HepG2 (cell line): Measurements from ENCODE around the gene KIAA2012. TPM values are rescaled to one million over a fixed set of nuclear protein-coding genes. Genes with fewer than 3 reads are reported as not detected.

Source experiments
- ATAC-seq: fragments of 200-7000 bp; cut with Tn5 transposase; 3 replicates; pipeline ENCODE4 v1.9.1; 2020; ENCODE audit warnings: mild to moderate bottlenecking, moderate library complexity
- BruUV-seq: library from RNA; stranded (reverse); fragments of 400-500 nt; replicated peaks from 2 replicates; lab custom pipeline; 2021; lab: Mats Ljungman, UMichigan
- CTCF ChIA-PET: fragments of 300-600 bp; formaldehyde crosslinking; extraction: SDS; loops from one replicate; lab custom pipeline; 2021; ENCODE audit warnings: low total read pairs, inconsistent platforms, low intra/inter-chr PET ratio; lab: Yijun Ruan, JAX
- POLR2A ChIA-PET: fragments of 350-600 bp; sonication (Branson Sonifier 250); formaldehyde crosslinking; loops from one replicate; lab custom pipeline; 2020; ENCODE audit warnings: antibody characterized with exemption, inconsistent platforms; lab: Yijun Ruan, JAX
- DNase-seq: peaks from one replicate; pipeline ENCODE4 v3.0.0-alpha.2; 2015; ENCODE audit warnings: low spot score
- FAIRE-seq: peaks from 3 replicates; lab custom pipeline; 2011; peaks lifted over from hg19 to GRCh38; lab: Jason Lieb, UNC
- H2AFZ ChIP-seq: one replicate; pipeline ENCODE4 v1.6.1; 2011; ENCODE audit warnings: low read length, inconsistent platforms
- H3K27ac ChIP-seq: fragments of 300-600 bp; 3 replicates; pipeline ENCODE4 v1.8.0; 2011; ENCODE audit warnings: mixed run types, mild to moderate bottlenecking, mixed read lengths, low read length, inconsistent platforms; ENCODE audit not compliant: insufficient read depth; ENCODE audit errors: extremely low read length
- H3K27me3 ChIP-seq, 2 experiments: fragments of 200-600 bp in 1 of 2; 2 replicates in 1 of 2; 3 replicates in 1 of 2; pipeline versions ENCODE4 v1.6.0 to v1.8.0; 2011; ENCODE audit warnings: low read length in 2 of 2, mild to moderate bottlenecking in 2 of 2, moderate library complexity in 2 of 2, inconsistent platforms in 1 of 2; ENCODE audit not compliant: insufficient read depth in 2 of 2, control insufficient read depth in 1 of 2
- H3K36me3 ChIP-seq, 2 experiments: fragments of 200-600 bp in 1 of 2; replicated peaks in 1 of 2; 2 replicates in 1 of 2; 3 replicates in 1 of 2; pipeline versions ENCODE4 v1.5.1 to v1.8.0; 2011; ENCODE audit warnings: low read length in 2 of 2, inconsistent platforms in 1 of 2; ENCODE audit not compliant: insufficient read depth in 2 of 2, control insufficient read depth in 1 of 2
- H3K4me1 ChIP-seq: 2 replicates; pipeline ENCODE4 v1.5.1; 2012; ENCODE audit warnings: low read length, inconsistent platforms; ENCODE audit not compliant: insufficient read depth
- H3K4me2 ChIP-seq: 2 replicates; pipeline ENCODE4 v1.6.0; 2011; ENCODE audit warnings: low read depth, low read length, inconsistent platforms
- H3K4me3 ChIP-seq, 3 experiments: fragments of 200-600 bp in 1 of 3; sonication (generic), shearing (Covaris generic) in 1 of 3; replicated peaks in 1 of 3; 2 replicates each; pipeline ENCODE4 v1.5.1; 2011 to 2016; ENCODE audit warnings: low read length in 3 of 3, inconsistent platforms in 2 of 3, low read depth in 2 of 3, mild to moderate bottlenecking in 2 of 3, control low read depth in 1 of 3, mixed read lengths in 1 of 3; ENCODE audit not compliant: insufficient read depth in 1 of 3
- H3K79me2 ChIP-seq: one replicate; pipeline ENCODE4 v1.6.1; 2011; ENCODE audit warnings: low read length, inconsistent platforms; ENCODE audit not compliant: insufficient read depth
- H3K9ac ChIP-seq: 2 replicates; pipeline ENCODE4 v1.6.0; 2011; ENCODE audit warnings: mild to moderate bottlenecking, low read depth, low read length, inconsistent platforms; ENCODE audit not compliant: insufficient read depth
- H3K9me3 ChIP-seq: 2 replicates; pipeline ENCODE4 v1.5.1; 2012; ENCODE audit warnings: mild to moderate bottlenecking, low read length
- H4K20me1 ChIP-seq: 2 replicates; pipeline ENCODE4 v1.6.0; 2011; ENCODE audit warnings: inconsistent platforms, mild to moderate bottlenecking, low read length, moderate library complexity; ENCODE audit not compliant: insufficient read depth
- AGO2 ChIP-seq: fragments of 200-400 bp; formaldehyde crosslinking; optimal IDR thresholded peaks from 2 replicates; pipeline ENCODE3; 2017; ENCODE audit warnings: mild to moderate bottlenecking, low read depth, low read length, moderate library complexity
- DMTF1 ChIP-seq: sonication (generic); formaldehyde crosslinking; IDR thresholded peaks from 2 replicates; pipeline ENCODE4 v1.4.0; 2020; ENCODE audit warnings: mild to moderate bottlenecking, missing genetic modification reagents
- HIC2 ChIP-seq: sonication (generic); formaldehyde crosslinking; IDR thresholded peaks from 2 replicates; pipeline ENCODE4 v1.9.0; 2022; ENCODE audit warnings: low read depth, missing genetic modification reagents
- HMG20B ChIP-seq: conservative IDR thresholded peaks from 2 replicates; pipeline ENCODE4 v1.6.1; 2016; ENCODE audit warnings: missing genetic modification reagents, missing compliant biosample characterization
- HNF1B ChIP-seq: sonication (generic); formaldehyde crosslinking; IDR thresholded peaks from 2 replicates; pipeline ENCODE4 v1.5.1; 2020; ENCODE audit warnings: mild to moderate bottlenecking, moderate library complexity, missing genetic modification reagents
- JARID2 ChIP-seq: sonication (generic); formaldehyde crosslinking; IDR thresholded peaks from 2 replicates; pipeline ENCODE4 v1.8.1; 2023; ENCODE audit warnings: missing genetic modification reagents, inconsistent platforms; ENCODE audit not compliant: insufficient replicate concordance
- KMT2A ChIP-seq: sonication (generic); formaldehyde crosslinking; IDR thresholded peaks from 2 replicates; pipeline ENCODE4 v1.4.0; 2020; ENCODE audit warnings: missing genetic modification reagents
- NFATC3 ChIP-seq: sonication (generic); formaldehyde crosslinking; IDR thresholded peaks from 2 replicates; pipeline ENCODE4 v1.5.1; 2020; ENCODE audit warnings: mild to moderate bottlenecking, missing genetic modification reagents
- NFE2 ChIP-seq: sonication (generic); formaldehyde crosslinking; IDR thresholded peaks from 2 replicates; pipeline ENCODE4 v1.4.0; 2020; ENCODE audit warnings: missing genetic modification reagents
- NFE2L2 ChIP-seq: fragments of 150-350 bp; IDR thresholded peaks from 2 replicates; pipeline ENCODE4 v1.6.1; 2014; ENCODE audit warnings: low read length
- ZFP90 ChIP-seq: sonication (generic); formaldehyde crosslinking; IDR thresholded peaks from 2 replicates; pipeline ENCODE4 v1.8.0; 2022; ENCODE audit warnings: missing genetic modification reagents, mild to moderate bottlenecking, inconsistent platforms, borderline replicate concordance
- ZNF230 ChIP-seq: sonication (generic); formaldehyde crosslinking; IDR thresholded peaks from 2 replicates; pipeline ENCODE4 v1.4.0; 2020; ENCODE audit warnings: mild to moderate bottlenecking, missing genetic modification reagents
- ZNF24 ChIP-seq: fragments of 450-650 bp; IDR thresholded peaks from 2 replicates; pipeline ENCODE4 v1.6.1; 2017; ENCODE audit warnings: antibody characterized with exemption, mild to moderate bottlenecking
- ZSCAN20 ChIP-seq: sonication (generic); formaldehyde crosslinking; IDR thresholded peaks from 2 replicates; pipeline ENCODE4 v1.4.0; 2020; ENCODE audit warnings: missing genetic modification reagents, mild to moderate bottlenecking, borderline replicate concordance
- WGBS: methylation state at CpG from one replicate; pipeline ENCODE4 v1.1.6; 2017; ENCODE audit warnings: low lambda C conversion rate; 5-methylcytosine and 5-hydroxymethylcytosine counted together
- in situ Hi-C: cut with HindIII; loops from 2 replicates; pipeline ENCODE4 v1.10.0; 2017; ENCODE audit warnings: low pct_unique_long_range_greater_than_20kb; ENCODE audit not compliant: extremely low pct_ligation_motif_present
- intact Hi-C: fragments of 100-400 bp; cut with micrococcal nuclease; formaldehyde crosslinking; loops from one replicate; pipeline ENCODE4 v1.10.0; 2022; ENCODE audit not compliant: unreplicated experiment
- polyA plus RNA-seq, 8 experiments: library from polyadenylated mRNA; depleted of rRNA in 3 of 8; stranded (reverse) in 7 of 8; unstranded in 1 of 8; fragments of >200 nt; fragmentation: Illumina TruSeq in 4 of 8; extraction: Trizol in 4 of 8; gene quantifications; 2 replicates each; pipeline versions ENCODE4 v1.2.1 to v1.2.3, GENCODE V29; 2011 to 2016; ENCODE audit warnings: low read depth in 4 of 8, missing spikeins in 1 of 8, mixed read lengths in 1 of 8; ENCODE audit not compliant: insufficient read depth in 1 of 8
- total RNA-seq, 5 experiments: library from RNA; depleted of rRNA; stranded (reverse); fragments of >200 nt; fragmentation: Illumina TruSeq; extraction: Trizol; gene quantifications; 2 replicates each; pipeline ENCODE4 v1.2.3, GENCODE V29; 2016; ENCODE audit warnings: low read depth in 1 of 5
- TF ChIP-seq, protein P1 (sequence below): IDR thresholded peaks from 2 replicates; pipeline ENCODE4 v1.6.1; 2016; ENCODE audit warnings: missing genetic modification reagents, missing compliant biosample characterization

Gene KIAA2012
- total and polyA plus RNA-seq, 2 of the 13 experiments (the other 11 are each of a cell fraction or from before 2014, with no cell fraction given): not detected

DNA sequence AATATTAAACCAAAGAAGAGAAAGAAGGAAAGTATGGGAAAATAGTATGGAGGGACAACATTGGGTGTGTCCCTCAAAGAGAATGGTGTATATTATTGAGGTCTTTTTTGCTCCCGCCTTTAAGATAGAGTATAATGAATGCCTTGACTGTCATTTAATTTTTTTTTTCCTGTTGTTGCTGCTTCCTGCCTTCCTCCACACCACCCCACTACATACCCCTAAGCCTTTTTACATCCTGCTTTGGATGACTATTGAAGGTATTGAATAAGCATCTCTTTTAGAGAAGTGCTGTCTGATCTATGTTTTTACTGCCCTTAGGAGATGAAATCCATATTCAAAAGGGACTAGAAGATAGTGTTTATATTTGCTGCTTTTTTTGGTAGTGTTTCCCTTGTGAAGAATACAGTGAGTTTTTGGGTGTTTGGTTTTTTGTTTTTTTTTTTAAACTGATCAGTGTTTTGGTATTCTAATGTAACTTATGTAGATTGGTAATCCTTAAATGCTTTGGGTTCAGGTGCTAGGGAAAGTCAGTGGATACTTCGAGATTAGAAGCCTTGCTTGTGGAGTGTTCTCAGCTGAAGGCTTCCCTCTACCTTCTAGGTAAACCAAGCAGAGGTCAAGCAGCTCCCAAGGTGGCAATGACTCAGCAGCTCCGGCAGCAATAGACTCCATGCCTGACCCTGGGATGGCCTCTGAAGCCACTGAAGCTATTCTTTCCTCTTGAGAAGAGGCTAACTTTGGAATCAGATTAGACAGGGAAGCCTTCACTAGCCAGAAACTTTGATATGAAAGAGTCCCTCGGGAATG, 34.4 kb upstream of the KIAA2012 start (continued):
- TF ChIP-seq ZFP90 (CRISPR knock-in tag) (no peak), HIC2 (CRISPR knock-in tag) (no peak), NFE2L2 (peak; percentile 48; the same call in 1 of the 2 replicates), NFE2 (CRISPR knock-in tag) (peak; percentile 81)

DNA sequence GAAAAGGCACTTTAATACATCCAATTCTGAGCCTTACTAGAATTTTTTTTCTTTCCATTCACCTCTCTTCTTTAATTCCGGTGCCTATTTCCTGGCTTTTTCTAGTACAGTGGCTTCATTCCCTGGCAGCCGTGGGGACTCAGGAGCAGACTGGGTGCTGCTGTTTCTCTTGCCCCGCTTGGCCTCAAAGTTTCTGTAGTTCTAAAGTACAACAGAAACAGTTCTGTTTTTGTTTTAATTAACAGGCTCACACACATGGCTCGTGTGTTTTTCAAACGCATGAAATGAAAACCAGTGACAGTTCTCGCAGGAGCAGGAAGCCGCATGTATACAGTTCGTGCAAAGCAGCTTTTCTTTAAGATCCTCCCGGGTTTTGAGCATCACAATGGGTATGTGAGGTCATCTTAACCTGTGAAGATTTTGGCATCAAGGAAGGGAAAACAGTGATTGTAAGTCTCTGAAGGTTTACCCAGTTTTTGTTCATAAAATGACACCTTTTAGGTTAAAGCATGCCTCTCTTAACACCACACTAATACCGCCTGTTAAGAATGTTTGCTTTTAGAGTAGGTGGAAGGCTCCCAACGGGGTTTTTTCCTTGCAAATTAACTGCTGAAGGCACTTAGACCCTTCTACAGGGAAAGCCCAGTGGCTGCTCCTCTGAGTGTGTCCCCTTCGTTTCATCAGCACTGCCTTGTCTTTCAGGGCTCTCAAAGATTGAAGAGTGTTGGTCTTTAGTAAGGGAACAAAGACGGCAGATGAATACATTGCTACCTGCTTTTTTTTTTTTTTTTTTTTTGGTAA, 33.6 kb upstream of the KIAA2012 start:
- ATAC-seq: peak; percentile 29; the same call in 1 of the 3 replicates
- TF ChIP-seq ZNF24: no peak
- no peak for TF ChIP-seq ZSCAN20 (CRISPR knock-in tag)
- no peak for TF ChIP-seq DMTF1 (CRISPR knock-in tag)
- no peak for TF ChIP-seq HNF1B (CRISPR knock-in tag)
- TF ChIP-seq NFATC3 (CRISPR knock-in tag): no peak
- TF ChIP-seq JARID2 (CRISPR knock-in tag): no peak
- TF ChIP-seq KMT2A (CRISPR knock-in tag): no peak
- TF ChIP-seq, protein P1, sequence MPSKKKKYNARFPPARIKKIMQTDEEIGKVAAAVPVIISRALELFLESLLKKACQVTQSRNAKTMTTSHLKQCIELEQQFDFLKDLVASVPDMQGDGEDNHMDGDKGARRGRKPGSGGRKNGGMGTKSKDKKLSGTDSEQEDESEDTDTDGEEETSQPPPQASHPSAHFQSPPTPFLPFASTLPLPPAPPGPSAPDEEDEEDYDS (CRISPR knock-in tag): no peak
- no peak for TF ChIP-seq ZNF230 (CRISPR knock-in tag)
- TF ChIP-seq HMG20B (CRISPR knock-in tag): no peak
- TF ChIP-seq AGO2: no peak

More for the DNA sequence above, 33.6 kb upstream of the KIAA2012 start:
- peak overlapping the region; percentile 26 for H3K4me2 ChIP-seq
- no peak for DNase-seq
- CTCF ChIA-PET: no interaction called here
- POLR2A ChIA-PET: no interaction called here
- no peaks in the 10 kb centered on the region for H4K20me1 ChIP-seq
- H3K9me3 ChIP-seq: no peaks in the 10 kb centered on the region
- no peak for FAIRE-seq
- no peak overlapping the region for H3K4me3 ChIP-seq
- H3K36me3 ChIP-seq: no peaks in the 10 kb centered on the region
- H3K27ac ChIP-seq: no peak overlapping the region
- no TSS peak for BruUV-seq
- peaks cover 0 to 27% of the 10 kb centered on the region in 2 experiments; a peak in 3 of 5 replicates for H3K27me3 ChIP-seq
- H2AFZ ChIP-seq: no peak overlapping the region
- no peak overlapping the region for H3K9ac ChIP-seq
- in situ Hi-C loops: no loop called here
- peaks cover 21% of the 10 kb centered on the region; the same call in 1 of the 2 replicates for H3K4me1 ChIP-seq
- 23% methylated on average over 13 of the region's 13 CpGs for WGBS
- intact Hi-C loops: no loop called here
- H3K79me2 ChIP-seq: no peaks in the 10 kb centered on the region
